Lung (tissue), 12 donors: Measurements from ENCODE around the gene POLR2F. TPM values are rescaled to one million over a fixed set of nuclear protein-coding genes. Genes with fewer than 3 reads are reported as not detected.

Experiments used
- ATAC-seq: fragments of 200-7000 bp; cut with Tn5 transposase; one replicate; pipeline ENCODE4 v1.9.1; 2020; ENCODE audit warnings: moderate number of reproducible peaks; ENCODE audit not compliant: insufficient read depth, low FRiP score
- DNase-seq, 3 donors: peaks; one replicate each; pipeline ENCODE4 v3.0.0-alpha.2; 2013 to 2017
- H3K27ac ChIP-seq, 2 donors: one replicate each; pipeline ENCODE4 v1.5.1; 2013; ENCODE audit warnings: mild to moderate bottlenecking in 2 of 2, moderate library complexity in 2 of 2, control low read depth in 1 of 2, inconsistent platforms in 1 of 2, low read depth in 1 of 2, low read length in 1 of 2
- H3K27me3 ChIP-seq, 3 donors: one replicate each; pipeline ENCODE4 v1.5.1; 2013; ENCODE audit warnings: low read length in 2 of 3; ENCODE audit not compliant: control insufficient read depth in 3 of 3, insufficient read depth in 3 of 3
- H3K36me3 ChIP-seq, 4 donors: one replicate each; pipeline ENCODE4 v1.5.1; 2013; ENCODE audit warnings: low read length in 4 of 4, mild to moderate bottlenecking in 1 of 4, moderate library complexity in 1 of 4; ENCODE audit not compliant: control insufficient read depth in 4 of 4, insufficient read depth in 4 of 4
- H3K4me1 ChIP-seq, 5 donors: one replicate each; pipeline ENCODE4 v1.5.1; 2013; ENCODE audit warnings: low read length in 5 of 5, mild to moderate bottlenecking in 2 of 5, moderate library complexity in 1 of 5; ENCODE audit not compliant: control insufficient read depth in 5 of 5, insufficient read depth in 5 of 5
- H3K4me3 ChIP-seq: one replicate; pipeline ENCODE4 v1.5.1; 2013; ENCODE audit warnings: mild to moderate bottlenecking, control low read depth, moderate library complexity
- H3K9ac ChIP-seq, 2 donors: one replicate each; pipeline ENCODE4 v1.5.1; 2013; ENCODE audit warnings: low read length in 2 of 2, control low read depth in 1 of 2; ENCODE audit not compliant: insufficient read depth in 1 of 2
- H3K9me3 ChIP-seq, 4 donors: one replicate each; pipeline ENCODE4 v1.5.1; 2013; ENCODE audit warnings: low read length in 3 of 4, mild to moderate bottlenecking in 1 of 4, moderate library complexity in 1 of 4; ENCODE audit not compliant: control insufficient read depth in 4 of 4, insufficient read depth in 3 of 4
- CTCF ChIP-seq: IDR thresholded peaks from 2 replicates; pipeline ENCODE4 v1.5.1; 2012; ENCODE audit warnings: mild to moderate bottlenecking; ENCODE audit errors: control extremely low read depth, extremely low read depth
- WGBS, 2 donors: extraction: QIAGEN DNeasy Blood & Tissue Kit; methylation state at CpG; one replicate each; pipeline ENCODE4 v1.1.7; 2013; 5-methylcytosine and 5-hydroxymethylcytosine counted together
- polyA plus RNA-seq, 2 donors: library from polyadenylated mRNA; stranded (reverse); fragments of 200-250 nt; gene quantifications; one replicate each; pipeline ENCODE4 v1.2.1, GENCODE V29; 2013
- total RNA-seq, 2 donors: library from RNA; depleted of rRNA in 1 of 2; stranded (reverse); fragments of >200 nt in 1 of 2; gene quantifications; one replicate each; pipeline ENCODE4 v1.2.1, GENCODE V29; 2014 to 2021
- donor health status: control.
- donor health status: control.
- donor health status: Bipolar disorder and iron deficiency.
- donor health status: healthy.
- donor health status: DM: yes; HTN: yes; CAD: no.

POLR2F gene
- total and polyA plus RNA-seq, 4 donors = 36.8 to 161 (median 79.6) TPM

- H3K9me3 ChIP-seq = no peaks in the 10 kb centered on the region
- WGBS, 2 donors = 87 to 96% methylated on average over 4 of the region's 4 CpGs
- no peak for TF ChIP-seq CTCF
- no peak overlapping the region for H3K9ac ChIP-seq
- ATAC-seq (no peak), DNase-seq (no peak)
- H3K36me3 ChIP-seq = peaks cover 3 to 35% (median 22%) of the 10 kb centered on the region in 4 donors
- no peaks in the 10 kb centered on the region for H3K27me3 ChIP-seq
- H3K27ac ChIP-seq = no peak overlapping the region
- peaks cover 0 to 5% (median 0%) of the 10 kb centered on the region in 5 donors for H3K4me1 ChIP-seq
- H3K4me3 ChIP-seq = no peak overlapping the region
These were observed 17.4 kb downstream of the POLR2F start for GRCh38 chr22:37970864-37971263.

- Histone ChIP-seq H3K9ac (no peak overlapping the region), H3K27me3 (no peaks in the 10 kb centered on the region), H3K27ac (no peak overlapping the region), H3K4me1 (peaks cover 0 to 5% (median 0%) of the 10 kb centered on the region in 5 donors), H3K36me3 (peaks cover 3 to 33% (median 17%) of the 10 kb centered on the region in 4 donors), H3K4me3 (no peak overlapping the region), H3K9me3 (no peaks in the 10 kb centered on the region)
- DNase-seq (no peak), ATAC-seq (no peak)
- TF ChIP-seq CTCF = no peak
- 87 to 94% methylated on average over 7 of the region's 7 CpGs for WGBS, 2 donors
These were observed 18.3 kb downstream of the POLR2F start for GRCh38 chr22:37971475-37972434.

GRCh38 chr22:37972527-37972926 lies 19.0 kb downstream of the POLR2F start:
- 56 to 70% methylated on average over 3 of the region's 3 CpGs for WGBS, 2 donors
- no peaks in the 10 kb centered on the region for H3K27me3 ChIP-seq

More at GRCh38 chr22:37972527-37972926, 19.0 kb downstream of the POLR2F start:
- H3K36me3 ChIP-seq = peaks cover 0 to 27% (median 10%) of the 10 kb centered on the region in 4 donors
- no peaks in the 10 kb centered on the region for H3K9me3 ChIP-seq
- no peak for ATAC-seq
- no peak for TF ChIP-seq CTCF
- DNase-seq = peak in 1 of 3 donors; percentile 50
- H3K4me1 ChIP-seq = peaks cover 0 to 5% (median 0%) of the 10 kb centered on the region in 5 donors
- H3K9ac ChIP-seq = no peak overlapping the region
- no peak overlapping the region for H3K27ac ChIP-seq
- H3K4me3 ChIP-seq = no peak overlapping the region
